ENCODE measurements around the gene ETFB.

- TF ChIP-seq POLR2AphosphoS5 (IDR thresholded peaks at IDR 0.05) (no peak), CTCF (IDR thresholded peaks at IDR 0.05) (no peak), POLR2A (IDR thresholded peaks at IDR 0.05) (no peak), EP300 (IDR thresholded peaks at IDR 0.05) (no peak)
Observed at GRCh38 chr19:51415187-51415586, 49.0 kb upstream of the ETFB start.
